H7 (cell line): ENCODE measurements around the gene CD63. TPM values are rescaled to one million over a fixed set of nuclear protein-coding genes. Genes with fewer than 3 reads are reported as not detected.
"Not testable (repeated sequence)": the region's sequence is repeated elsewhere in the genome, so short reads cannot be mapped to it uniquely, and the experiment has no call there.

Experiments used
- DNase-seq: peaks from one replicate; pipeline ENCODE4 v3.0.0; 2012
- H3K27me3 ChIP-seq: 2 replicates; pipeline ENCODE4 v1.6.0; 2011; ENCODE audit warnings: mild to moderate bottlenecking, low read length; ENCODE audit not compliant: control insufficient read depth, insufficient read depth
- H3K36me3 ChIP-seq: replicated peaks from 2 replicates; pipeline ENCODE4 v1.5.1; 2011; ENCODE audit warnings: low read length; ENCODE audit not compliant: control insufficient read depth, insufficient read depth
- H3K4me3 ChIP-seq: 2 replicates; pipeline ENCODE4 v1.5.1; 2011; ENCODE audit warnings: low read depth, mild to moderate bottlenecking, control low read depth, low read length, moderate library complexity; ENCODE audit not compliant: insufficient read depth
- total RNA-seq: library from RNA; depleted of rRNA; stranded (reverse); fragments of >200 nt; shearing (Covaris generic); gene quantifications from 2 replicates; pipeline ENCODE4 v1.2.3, GENCODE V29; 2014; rRNA removed

Gene CD63, protein sequence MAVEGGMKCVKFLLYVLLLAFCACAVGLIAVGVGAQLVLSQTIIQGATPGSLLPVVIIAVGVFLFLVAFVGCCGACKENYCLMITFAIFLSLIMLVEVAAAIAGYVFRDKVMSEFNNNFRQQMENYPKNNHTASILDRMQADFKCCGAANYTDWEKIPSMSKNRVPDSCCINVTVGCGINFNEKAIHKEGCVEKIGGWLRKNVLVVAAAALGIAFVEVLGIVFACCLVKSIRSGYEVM
- 314 and 321 TPM in 2 replicates for total RNA-seq

DNA sequence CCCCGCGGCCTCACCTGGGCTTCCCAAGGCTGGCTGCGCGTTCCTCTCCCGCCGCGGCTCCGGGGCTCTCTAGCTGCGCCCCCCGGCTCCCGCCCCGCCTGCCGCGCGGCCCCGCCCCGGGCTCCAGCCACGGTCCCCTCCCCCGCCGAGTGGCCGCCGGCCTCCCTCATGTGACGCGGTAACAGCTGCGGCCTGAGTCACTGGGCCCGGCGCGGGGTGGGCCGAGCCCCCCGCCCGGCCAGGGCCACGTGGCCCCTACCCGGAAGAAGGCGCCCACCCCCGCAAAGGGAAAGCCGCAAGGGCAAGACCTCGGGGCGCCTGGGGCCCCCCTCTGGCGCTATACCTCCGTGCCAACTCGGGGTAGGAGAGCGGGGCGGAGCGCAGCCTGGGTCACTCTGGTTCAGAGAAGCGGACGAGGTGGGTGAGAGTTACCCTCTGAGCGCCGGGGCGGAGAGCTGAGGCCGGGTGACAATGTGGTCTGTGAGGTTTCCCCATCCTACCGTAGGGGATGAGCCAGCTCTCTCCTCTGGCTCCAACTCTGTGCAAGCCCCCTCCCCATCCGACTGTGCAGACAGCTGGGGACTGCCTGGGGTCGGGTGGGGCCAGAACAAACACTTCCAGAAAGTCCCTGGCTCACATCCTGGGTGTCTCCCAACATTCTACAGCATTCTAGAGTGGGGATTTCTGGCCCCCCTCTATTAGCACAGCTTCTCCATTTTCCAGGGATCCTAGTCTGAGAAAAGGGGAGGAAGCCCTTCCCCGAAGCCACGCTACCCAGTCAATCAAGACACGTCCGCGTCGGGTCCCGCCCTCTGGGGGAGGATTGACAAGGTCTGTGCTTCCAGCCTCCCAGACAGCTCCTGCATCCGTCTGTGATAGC lies at the start of gene CD63:
CD63 (minus strand) TSS at position 71 of the 880 bp plus-strand sequence. CDS start 668 bp downstream, outside the sequence.
- peak within 1 kb of the TSS; percentile 95 for H3K4me3 ChIP-seq
- no peaks in the 10 kb centered on the region for H3K27me3 ChIP-seq
- H3K36me3 ChIP-seq: peaks cover 21% of the 10 kb centered on the region
- DNase-seq: peak; percentile 98

DNA sequence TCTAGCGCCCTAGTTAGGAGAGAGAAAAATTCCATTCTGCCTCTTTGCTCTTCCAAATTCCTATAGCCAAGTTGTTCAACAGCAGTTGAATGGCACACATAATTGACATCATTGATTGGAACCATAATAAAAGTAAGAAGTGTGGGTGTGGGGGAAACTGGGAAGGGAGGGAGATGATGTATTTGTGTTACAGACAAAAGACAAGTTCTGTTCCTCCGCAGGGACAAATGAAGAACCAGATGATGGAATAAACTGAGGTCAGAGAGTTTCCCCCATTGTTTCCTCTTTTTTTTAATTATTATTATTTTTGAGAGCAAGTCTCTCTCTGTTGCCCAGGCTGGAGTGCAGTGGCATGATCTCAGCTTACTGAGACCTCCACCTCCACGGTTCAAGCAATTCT lies 49.0 kb upstream of the CD63 start:
- H3K4me3 ChIP-seq: no peak overlapping the region
- no peaks in the 10 kb centered on the region for H3K27me3 ChIP-seq
- no peak for DNase-seq
- peaks cover 10% of the 10 kb centered on the region for H3K36me3 ChIP-seq

DNA sequence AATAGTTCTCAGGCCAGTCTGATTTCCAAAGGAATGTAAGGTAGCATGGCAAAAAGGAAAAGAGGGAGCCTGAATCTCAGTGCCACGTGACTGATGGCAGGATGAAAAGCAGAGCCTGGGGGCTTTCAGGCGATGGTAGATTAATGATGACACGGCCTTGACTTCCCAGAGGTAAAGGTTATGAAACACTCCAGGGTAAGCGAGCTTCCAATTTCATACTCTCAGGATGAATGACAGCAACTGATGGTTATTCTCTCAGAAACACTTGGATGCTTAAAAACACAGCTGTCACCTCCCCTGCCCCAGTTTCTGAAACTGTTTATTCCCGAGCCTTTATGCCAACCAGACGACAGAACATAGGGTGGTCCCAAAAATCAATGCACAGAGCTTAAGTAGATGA lies 42.9 kb upstream of the CD63 start:
- peaks cover 4% of the 10 kb centered on the region for H3K36me3 ChIP-seq
- H3K4me3 ChIP-seq: no peak overlapping the region
- no peak for DNase-seq
- H3K27me3 ChIP-seq: no peaks in the 10 kb centered on the region

DNA sequence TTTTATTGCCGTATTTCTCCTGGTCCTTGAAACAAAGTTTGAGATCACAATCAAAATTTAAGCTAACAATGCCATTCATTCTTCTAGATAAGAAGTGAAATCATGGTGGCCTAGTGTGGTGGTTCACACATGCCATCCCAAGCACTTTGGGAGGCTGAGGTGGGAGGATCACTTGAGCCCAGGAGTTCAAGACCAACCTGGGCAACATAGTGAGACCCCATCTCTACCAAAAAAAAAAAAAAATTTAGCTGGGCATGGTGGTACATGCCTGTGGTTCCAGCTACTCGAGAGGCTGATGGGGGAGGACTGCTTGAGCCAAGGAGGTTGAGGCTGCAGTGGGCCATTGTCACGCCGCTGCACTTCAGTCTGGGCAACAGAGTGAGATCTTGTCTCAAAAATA lies 38.3 kb upstream of the CD63 start:
- Histone ChIP-seq H3K4me3 (no peak overlapping the region), H3K36me3 (peaks cover 5% of the 10 kb centered on the region), H3K27me3 (no peaks in the 10 kb centered on the region)
- DNase-seq: no peak

DNA sequence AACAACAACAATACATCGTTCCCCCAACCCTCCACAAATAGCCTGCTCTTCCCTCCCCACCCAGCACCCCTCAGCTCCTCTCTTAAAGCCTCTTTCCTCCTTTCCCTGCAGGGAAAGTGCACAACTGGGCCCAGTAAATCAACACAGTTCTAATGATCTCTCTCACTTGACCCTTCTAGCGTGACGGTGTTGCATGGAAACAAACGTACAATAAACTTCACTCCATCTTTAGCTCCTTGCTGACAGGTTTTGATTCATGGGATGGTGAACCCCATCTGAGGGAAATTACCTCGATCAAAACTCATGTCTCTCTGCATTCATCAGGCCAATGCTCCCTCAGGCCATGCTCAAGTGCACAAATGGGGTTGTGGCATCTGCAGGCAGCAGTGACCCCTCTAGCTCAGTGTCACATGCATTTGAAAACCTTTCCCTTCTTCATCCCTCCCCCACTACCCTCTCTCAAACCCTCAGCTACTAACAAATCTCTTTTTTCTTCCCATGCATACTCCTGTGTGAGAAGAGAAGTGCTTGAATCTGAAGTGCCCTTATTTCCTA lies 37.0 kb upstream of the CD63 start:
- H3K4me3 ChIP-seq: no peak overlapping the region
- peaks cover 2% of the 10 kb centered on the region for H3K36me3 ChIP-seq
- no peaks in the 10 kb centered on the region for H3K27me3 ChIP-seq
- DNase-seq: no peak

DNA sequence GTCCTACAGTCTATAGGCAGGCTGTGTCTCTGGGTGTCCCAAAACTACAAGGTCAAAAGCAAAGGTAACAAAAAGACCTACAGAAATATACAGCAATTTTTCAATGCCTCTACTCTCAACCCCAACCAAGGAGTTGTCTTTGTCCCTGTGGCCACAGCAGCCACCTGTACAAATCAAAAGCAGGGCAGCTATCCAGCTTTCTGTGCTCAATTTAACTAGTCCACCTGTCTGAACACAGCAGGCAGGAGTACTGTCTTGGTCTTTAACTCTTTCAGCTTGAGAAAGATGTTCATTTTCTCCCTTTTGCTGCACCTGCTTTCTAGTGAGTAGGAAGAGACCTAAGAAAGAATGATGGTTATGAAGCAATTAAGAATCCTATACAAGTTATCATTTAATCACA lies 33.8 kb upstream of the CD63 start:
- no peak overlapping the region for H3K4me3 ChIP-seq
- no peaks in the 10 kb centered on the region for H3K27me3 ChIP-seq
- no peak for DNase-seq
- H3K36me3 ChIP-seq: peaks cover 8% of the 10 kb centered on the region

DNA sequence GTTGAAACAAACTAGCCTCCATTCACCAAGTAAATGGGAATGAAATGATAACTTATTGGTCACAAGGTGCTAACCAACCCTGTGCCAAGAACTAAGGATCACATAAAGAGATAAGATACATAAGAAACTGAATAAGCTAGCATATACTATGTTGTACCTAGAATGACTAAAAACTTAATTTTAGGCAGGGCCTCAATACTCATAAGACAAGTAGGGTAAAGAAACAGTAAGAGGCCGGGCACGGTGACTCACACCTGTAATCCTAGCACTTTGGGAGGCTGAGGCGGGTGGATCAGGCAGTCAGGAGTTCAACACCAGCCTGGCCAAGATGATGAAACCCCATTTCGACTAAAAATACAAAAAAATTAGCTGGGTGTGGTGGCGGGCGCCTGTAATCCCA lies 31.9 kb upstream of the CD63 start:
- no peak for DNase-seq
- H3K36me3 ChIP-seq: peaks cover 15% of the 10 kb centered on the region
- H3K27me3 ChIP-seq: no peaks in the 10 kb centered on the region
- H3K4me3 ChIP-seq: no peak overlapping the region

DNA sequence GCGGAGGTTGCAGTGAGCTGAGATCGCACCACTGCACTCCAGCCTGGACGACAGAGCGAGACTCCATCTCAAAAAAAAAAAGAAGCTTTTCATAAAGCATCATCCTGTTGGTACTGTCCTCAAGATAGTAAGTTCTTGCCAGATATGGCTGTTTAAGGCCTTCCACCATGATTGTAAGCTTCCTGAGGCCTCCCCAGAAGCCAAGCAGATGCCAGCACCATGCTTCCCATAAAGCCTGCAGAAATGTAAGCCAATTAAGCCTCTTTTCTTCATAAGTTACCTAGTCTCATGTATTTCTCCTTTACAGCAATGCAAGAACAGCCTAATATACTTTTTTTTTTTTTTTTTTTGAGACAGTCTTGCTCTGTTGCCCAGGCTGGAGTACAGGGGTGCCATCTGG lies 29.8 kb upstream of the CD63 start:
- not testable (repeated sequence) for H3K4me3 ChIP-seq, DNase-seq, H3K27me3 ChIP-seq
- H3K36me3 ChIP-seq: peaks cover 15% of the 10 kb centered on the region

DNA sequence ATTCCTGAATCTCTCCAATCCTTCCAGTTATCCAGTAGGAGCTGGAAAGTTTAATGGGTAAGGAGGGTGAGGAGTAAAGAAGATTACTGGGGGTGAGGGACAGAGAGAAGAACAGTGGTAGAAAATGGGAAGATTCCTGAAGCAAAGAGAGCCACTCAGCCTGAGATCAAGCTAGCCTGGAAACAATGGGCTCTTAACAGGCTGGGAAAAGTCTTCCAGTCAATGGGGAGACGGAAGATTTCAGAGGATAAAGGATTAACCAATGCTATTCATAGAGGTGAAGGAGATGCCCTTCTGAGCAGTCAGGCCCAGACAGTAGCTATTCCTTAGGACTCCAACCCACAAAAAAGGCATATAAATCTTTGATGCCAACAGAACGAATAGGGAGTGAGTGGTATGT lies 28.9 kb upstream of the CD63 start:
- Histone ChIP-seq H3K36me3 (peaks cover 18% of the 10 kb centered on the region), H3K27me3 (no peaks in the 10 kb centered on the region), H3K4me3 (no peak overlapping the region)
- DNase-seq: no peak

DNA sequence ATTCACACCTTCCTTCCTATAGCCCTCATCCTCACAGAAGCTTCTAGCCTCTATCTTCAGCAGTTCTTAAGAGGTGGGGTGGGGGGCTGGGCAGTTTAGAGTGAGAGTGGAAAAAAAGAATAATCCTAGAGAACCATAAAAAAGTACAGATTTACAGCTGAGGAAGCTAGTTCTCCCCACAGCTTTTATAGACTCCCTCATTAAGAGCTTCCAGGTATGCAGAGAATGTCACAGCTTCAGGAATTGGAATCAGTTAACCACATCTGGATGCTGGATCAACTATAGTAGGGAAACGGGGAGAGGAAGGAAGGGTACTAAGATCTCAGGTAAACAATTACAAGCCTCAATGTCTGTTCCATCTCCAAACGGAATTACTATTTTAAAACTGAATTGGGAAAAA lies 26.4 kb upstream of the CD63 start:
- no peaks in the 10 kb centered on the region for H3K27me3 ChIP-seq
- no peak for DNase-seq
- peaks cover 31% of the 10 kb centered on the region for H3K36me3 ChIP-seq
- no peak overlapping the region for H3K4me3 ChIP-seq

DNA sequence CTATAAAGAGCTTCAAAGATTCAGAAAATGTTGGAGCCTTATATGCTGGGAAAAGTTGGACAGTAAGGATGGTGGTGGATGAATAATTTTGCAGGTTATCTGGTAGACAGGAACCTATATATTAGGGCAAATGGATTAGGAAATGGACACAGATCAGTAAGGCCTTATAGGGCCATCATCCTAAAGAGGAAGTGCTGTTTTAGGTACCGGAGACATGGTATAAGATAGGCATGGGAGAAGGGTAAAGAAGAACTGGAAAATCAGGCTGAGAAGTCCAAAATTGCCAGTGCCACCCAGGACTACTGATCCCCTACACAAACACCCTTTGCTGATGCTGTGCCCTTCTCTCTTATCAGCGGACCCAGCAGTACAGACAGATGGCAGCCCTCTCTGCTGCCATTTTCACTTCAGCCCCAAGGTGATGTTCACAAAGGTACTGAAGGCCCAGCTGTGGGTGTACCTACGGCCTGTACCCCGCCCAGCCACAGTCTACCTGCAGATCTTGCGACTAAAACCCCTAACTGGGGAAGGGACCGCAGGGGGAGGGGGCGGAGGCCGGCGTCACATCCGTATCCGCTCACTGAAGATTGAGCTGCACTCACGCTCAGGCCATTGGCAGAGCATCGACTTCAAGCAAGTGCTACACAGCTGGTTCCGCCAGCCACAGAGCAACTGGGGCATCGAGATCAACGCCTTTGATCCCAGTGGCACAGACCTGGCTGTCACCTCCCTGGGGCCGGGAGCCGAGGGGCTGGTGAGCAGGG lies 19.6 kb upstream of the CD63 start:
- H3K4me3 ChIP-seq: no peak overlapping the region
- peak; percentile 22 for DNase-seq

DNA sequence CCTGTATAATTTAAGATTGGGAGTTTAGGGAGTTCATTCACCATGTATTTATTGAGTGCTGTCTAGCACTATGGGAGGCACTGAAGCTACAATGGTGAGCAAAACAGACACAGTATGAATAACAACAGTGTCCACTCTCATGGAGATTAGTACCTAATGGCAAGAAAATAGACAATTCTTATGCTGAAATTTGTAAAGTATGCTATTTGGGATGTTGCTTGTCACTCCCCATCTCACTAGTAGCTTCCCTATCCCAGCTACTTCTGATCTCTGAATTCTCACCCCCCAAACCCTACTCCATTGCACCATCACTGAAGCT lies 18.1 kb upstream of the CD63 start:
- H3K4me3 ChIP-seq: no peak overlapping the region
- no peaks in the 10 kb centered on the region for H3K27me3 ChIP-seq
- peak; percentile 48 for DNase-seq
- H3K36me3 ChIP-seq: peaks cover 19% of the 10 kb centered on the region

More for the DNA sequence above, 19.6 kb upstream of the CD63 start:
- Histone ChIP-seq H3K36me3 (peaks cover 24% of the 10 kb centered on the region), H3K27me3 (no peaks in the 10 kb centered on the region)

DNA sequence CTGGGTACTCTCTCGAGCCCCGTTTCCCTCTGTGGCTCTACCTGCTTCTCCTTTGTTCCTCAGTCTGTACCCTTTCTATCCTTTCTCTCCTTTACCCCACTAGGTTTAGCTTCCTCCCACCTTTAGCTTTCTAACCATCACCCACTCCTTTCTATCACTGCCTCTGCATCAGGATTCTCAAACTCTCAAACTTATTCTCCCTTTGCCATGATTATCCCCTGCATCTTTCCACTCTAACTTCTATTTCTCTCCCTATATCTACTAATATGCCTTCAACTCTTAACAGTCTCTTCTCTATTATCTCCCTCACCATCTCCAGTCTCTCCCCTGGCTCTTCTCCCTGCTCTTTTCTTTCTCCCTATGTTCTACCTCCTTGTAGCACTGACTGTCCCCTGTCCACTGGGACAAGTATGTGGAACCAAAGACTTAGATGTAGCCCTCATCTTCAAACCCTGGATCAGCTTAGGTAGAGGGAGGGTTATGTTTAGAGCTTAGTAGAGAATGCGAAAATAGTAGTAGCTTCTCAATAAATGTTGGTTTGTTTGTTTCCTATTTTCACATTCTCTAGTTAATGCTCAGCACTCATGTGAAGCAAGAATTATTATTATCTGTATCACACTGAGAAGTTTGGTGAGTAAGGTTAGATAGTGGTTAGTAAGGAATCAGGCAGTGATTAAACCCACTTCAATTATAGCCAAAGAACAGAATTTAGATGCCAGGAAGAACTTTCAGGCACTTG lies 17.5 kb upstream of the CD63 start:
- peak; percentile 22 for DNase-seq
- peak overlapping the region; percentile 28 for H3K4me3 ChIP-seq
- H3K27me3 ChIP-seq: no peaks in the 10 kb centered on the region
- peaks cover 14% of the 10 kb centered on the region for H3K36me3 ChIP-seq
